GM23338 (cell line): Measurements from ENCODE around the gene ANKRD60. TPM values are rescaled to one million over a fixed set of nuclear protein-coding genes. Genes with fewer than 3 reads are reported as not detected.

Experiments
- ATAC-seq: fragments of 200-7000 bp; cut with Tn5 transposase; 3 replicates; pipeline ENCODE4 v1.9.1; 2020
- DNase-seq: peaks from one replicate; pipeline ENCODE4 v3.0.0-alpha.2; 2015; ENCODE audit warnings: low spot score
- H2AFZ ChIP-seq: fragments of 200-600 bp; sonication (generic); 2 replicates; pipeline ENCODE4 v1.8.0; 2016; ENCODE audit warnings: antibody characterized with exemption, mild to moderate bottlenecking, moderate library complexity
- H3F3A ChIP-seq: fragments of 200-600 bp; sonication (generic); replicated peaks from 2 replicates; pipeline ENCODE4 v1.8.0; 2017; ENCODE audit warnings: antibody characterized with exemption, mixed run types, low read depth
- H3K27ac ChIP-seq: fragments of 200-600 bp; sonication (generic); 2 replicates; pipeline ENCODE4 v1.6.1; 2016; ENCODE audit warnings: low read depth
- H3K27me3 ChIP-seq: fragments of 200-600 bp; sonication (generic); 2 replicates; pipeline ENCODE4 v1.8.0; 2016; ENCODE audit warnings: mild to moderate bottlenecking, mixed run types, moderate library complexity; ENCODE audit not compliant: insufficient read depth
- H3K36me3 ChIP-seq: fragments of 200-600 bp; sonication (generic); 2 replicates; pipeline ENCODE4 v1.8.0; 2016; ENCODE audit warnings: mild to moderate bottlenecking; ENCODE audit not compliant: insufficient read depth
- H3K4me1 ChIP-seq: fragments of 200-600 bp; sonication (generic); 2 replicates; pipeline ENCODE4 v1.8.0; 2016; ENCODE audit warnings: mild to moderate bottlenecking, moderate library complexity; ENCODE audit not compliant: insufficient read depth
- H3K4me2 ChIP-seq: fragments of 200-600 bp; sonication (generic); 2 replicates; pipeline ENCODE4 v1.7.1; 2017; ENCODE audit warnings: mixed run types
- H3K4me3 ChIP-seq: fragments of 200-600 bp; sonication (generic); 2 replicates; pipeline ENCODE4 v1.6.1; 2016; ENCODE audit warnings: mixed run types
- H3K79me2 ChIP-seq: fragments of 200-600 bp; sonication (generic); replicated peaks from 2 replicates; pipeline ENCODE4 v1.8.0; 2017; ENCODE audit warnings: mild to moderate bottlenecking; ENCODE audit not compliant: insufficient read depth
- H3K9me2 ChIP-seq: fragments of 200-600 bp; sonication (generic); 2 replicates; pipeline ENCODE4 v1.8.0; 2017; ENCODE audit not compliant: insufficient read depth
- H4K20me1 ChIP-seq: fragments of 200-600 bp; sonication (generic); replicated peaks from 2 replicates; pipeline ENCODE4 v1.8.0; 2017; ENCODE audit warnings: mild to moderate bottlenecking; ENCODE audit not compliant: insufficient read depth
- H3K27ac Mint-ChIP-seq: 2 replicates; pipeline ENCODE4 v1.8.0; 2020; ENCODE audit warnings: inconsistent platforms, mild to moderate bottlenecking, moderate library complexity, mixed read lengths
- H3K27me3 Mint-ChIP-seq: 3 replicates; pipeline ENCODE4 v1.8.0; 2022; ENCODE audit warnings: low read depth, mild to moderate bottlenecking, moderate library complexity, mixed read lengths, inconsistent platforms; ENCODE audit not compliant: insufficient read depth, poor library complexity
- H3K36me3 Mint-ChIP-seq: 3 replicates; pipeline ENCODE4 v1.8.0; 2021; ENCODE audit warnings: low read depth, mild to moderate bottlenecking, inconsistent platforms, moderate library complexity, mixed read lengths
- H3K4me1 Mint-ChIP-seq: 3 replicates; pipeline ENCODE4 v1.8.0; 2020; ENCODE audit warnings: mild to moderate bottlenecking, inconsistent platforms, mixed read lengths
- H3K4me3 Mint-ChIP-seq: 3 replicates; pipeline ENCODE4 v1.8.0; 2021; ENCODE audit warnings: moderate library complexity, mild to moderate bottlenecking, inconsistent platforms, mixed read lengths
- H3K9me3 Mint-ChIP-seq: 3 replicates; pipeline ENCODE4 v1.8.0; 2020; ENCODE audit warnings: moderate library complexity, mild to moderate bottlenecking, inconsistent platforms, mixed read lengths
- CREB1 ChIP-seq: fragments of 250-450 bp; sonication (Bioruptor Pico); IDR thresholded peaks from 2 replicates; pipeline ENCODE4 v1.5.0; 2020; ENCODE audit warnings: low read depth, mild to moderate bottlenecking, moderate library complexity
- EZH2phosphoT487 ChIP-seq: fragments of 200-600 bp; sonication (generic); IDR thresholded peaks from one replicate; pipeline ENCODE4 v1.8.1; 2018; ENCODE audit warnings: antibody characterized with exemption; ENCODE audit not compliant: unreplicated experiment
- JUNB ChIP-seq: IDR thresholded peaks from one replicate; pipeline ENCODE4 v1.6.1; 2016; ENCODE audit warnings: antibody characterized with exemption; ENCODE audit not compliant: unreplicated experiment
- NANOG ChIP-seq: IDR thresholded peaks from 2 replicates; pipeline ENCODE4 v1.6.1; 2016; ENCODE audit warnings: antibody characterized with exemption, borderline replicate concordance
- POLR2AphosphoS5 ChIP-seq: IDR thresholded peaks from 2 replicates; pipeline ENCODE4 v1.6.1; 2016; ENCODE audit warnings: antibody characterized with exemption, low read depth
- ZNF114 ChIP-seq: fragments of 250-450 bp; sonication (Bioruptor Pico); IDR thresholded peaks from 2 replicates; pipeline ENCODE4 v1.5.0; 2020; ENCODE audit warnings: mild to moderate bottlenecking, moderate library complexity
- ZNF331 ChIP-seq: fragments of 250-450 bp; sonication (Bioruptor Pico); IDR thresholded peaks from 2 replicates; pipeline ENCODE4 v1.5.0; 2020; ENCODE audit warnings: low read depth, mild to moderate bottlenecking, moderate library complexity
- polyA plus RNA-seq: library from polyadenylated mRNA; unstranded; fragments of >200 nt; fragmentation: Nextera tagmentation; extraction: Ambion mirVana; gene quantifications from 2 replicates; pipeline ENCODE4 v1.2.1, GENCODE V29; 2016
- total RNA-seq: library from RNA; depleted of rRNA; stranded (reverse); fragments of >200 nt; shearing (Covaris generic); gene quantifications from 2 replicates; pipeline ENCODE4 v1.2.3, GENCODE V29; 2014
- TF ChIP-seq, protein P1 (sequence below), 2 experiments: fragments of 200-600 bp in 1 of 2; sonication (generic) in 1 of 2; conservative IDR thresholded peaks; 2 replicates each; pipeline versions ENCODE4 v1.5.1 to v1.6.1; 2016 to 2017; ENCODE audit warnings: antibody characterized with exemption in 2 of 2, low read depth in 2 of 2, mild to moderate bottlenecking in 2 of 2, moderate library complexity in 1 of 2
- TF ChIP-seq, protein P2 (sequence below): IDR thresholded peaks from 2 replicates; pipeline ENCODE4 v1.6.1; 2016; ENCODE audit warnings: antibody characterized with exemption
- TF ChIP-seq, protein P3 (sequence below): IDR thresholded peaks from one replicate; pipeline ENCODE4 v1.6.1; 2018; ENCODE audit warnings: antibody characterized with exemption; ENCODE audit not compliant: unreplicated experiment

ANKRD60 gene
- total and polyA plus RNA-seq, 2 experiments from 2014 or later, result not detected

GRCh38 chr20:58229198-58229798, 845 bp upstream of the ANKRD60 start:
- H4K20me1 ChIP-seq, result no peaks in the 10 kb centered on the region
- ATAC-seq, result peak; percentile 78
- H3K27ac ChIP-seq, result peak overlapping the region; percentile 90
- Mint-ChIP-seq H3K36me3 (no peaks in the 10 kb centered on the region; the same call in 2 of the 3 replicates), H3K27ac (peak overlapping the region; percentile 94), H3K4me3 (peak overlapping the region; percentile 73), H3K4me1 (peaks cover 24% of the 10 kb centered on the region), H3K9me3 (peaks cover 9% of the 10 kb centered on the region; the same call in 1 of the 3 replicates), H3K27me3 (peaks cover 20% of the 10 kb centered on the region)
- DNase-seq, result peak; percentile 88
- peaks cover 16% of the 10 kb centered on the region for H3K27me3 ChIP-seq
- H3K4me2 ChIP-seq, result peak overlapping the region; percentile 79
- TF ChIP-seq, protein P1, sequence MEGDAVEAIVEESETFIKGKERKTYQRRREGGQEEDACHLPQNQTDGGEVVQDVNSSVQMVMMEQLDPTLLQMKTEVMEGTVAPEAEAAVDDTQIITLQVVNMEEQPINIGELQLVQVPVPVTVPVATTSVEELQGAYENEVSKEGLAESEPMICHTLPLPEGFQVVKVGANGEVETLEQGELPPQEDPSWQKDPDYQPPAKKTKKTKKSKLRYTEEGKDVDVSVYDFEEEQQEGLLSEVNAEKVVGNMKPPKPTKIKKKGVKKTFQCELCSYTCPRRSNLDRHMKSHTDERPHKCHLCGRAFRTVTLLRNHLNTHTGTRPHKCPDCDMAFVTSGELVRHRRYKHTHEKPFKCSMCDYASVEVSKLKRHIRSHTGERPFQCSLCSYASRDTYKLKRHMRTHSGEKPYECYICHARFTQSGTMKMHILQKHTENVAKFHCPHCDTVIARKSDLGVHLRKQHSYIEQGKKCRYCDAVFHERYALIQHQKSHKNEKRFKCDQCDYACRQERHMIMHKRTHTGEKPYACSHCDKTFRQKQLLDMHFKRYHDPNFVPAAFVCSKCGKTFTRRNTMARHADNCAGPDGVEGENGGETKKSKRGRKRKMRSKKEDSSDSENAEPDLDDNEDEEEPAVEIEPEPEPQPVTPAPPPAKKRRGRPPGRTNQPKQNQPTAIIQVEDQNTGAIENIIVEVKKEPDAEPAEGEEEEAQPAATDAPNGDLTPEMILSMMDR (conservative IDR thresholded peaks at IDR 0.05; ENCODE audit: low read depth in 2 of 2), result no peak
- TF ChIP-seq NANOG, result no peak; the same call in 1 of the 2 replicates
- TF ChIP-seq CREB1 (CRISPR knock-in tag), result 0 out of 2 replicates have a peak, but pooled peaks have one; percentile 18
- TF ChIP-seq, protein P2, sequence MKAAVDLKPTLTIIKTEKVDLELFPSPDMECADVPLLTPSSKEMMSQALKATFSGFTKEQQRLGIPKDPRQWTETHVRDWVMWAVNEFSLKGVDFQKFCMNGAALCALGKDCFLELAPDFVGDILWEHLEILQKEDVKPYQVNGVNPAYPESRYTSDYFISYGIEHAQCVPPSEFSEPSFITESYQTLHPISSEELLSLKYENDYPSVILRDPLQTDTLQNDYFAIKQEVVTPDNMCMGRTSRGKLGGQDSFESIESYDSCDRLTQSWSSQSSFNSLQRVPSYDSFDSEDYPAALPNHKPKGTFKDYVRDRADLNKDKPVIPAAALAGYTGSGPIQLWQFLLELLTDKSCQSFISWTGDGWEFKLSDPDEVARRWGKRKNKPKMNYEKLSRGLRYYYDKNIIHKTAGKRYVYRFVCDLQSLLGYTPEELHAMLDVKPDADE, result peak; percentile 63
- TF ChIP-seq POLR2AphosphoS5, result peak; percentile 59
- no peaks in the 10 kb centered on the region for H3K79me2 ChIP-seq
- peaks cover 6% of the 10 kb centered on the region for H3K4me1 ChIP-seq
- no peaks in the 10 kb centered on the region for H3F3A ChIP-seq
- H2AFZ ChIP-seq, result no peak overlapping the region
- peaks cover 8% of the 10 kb centered on the region for H3K9me2 ChIP-seq
- H3K4me3 ChIP-seq, result peak overlapping the region; percentile 54
- no peaks in the 10 kb centered on the region for H3K36me3 ChIP-seq

GRCh38 chr20:58228103-58228483, 360 bp downstream of the ANKRD60 start:
- Histone ChIP-seq H3K4me3 (peak overlapping the region; percentile 54), H2AFZ (peak overlapping the region; percentile 75), H3F3A (no peaks in the 10 kb centered on the region), H3K36me3 (no peaks in the 10 kb centered on the region), H3K4me1 (peaks cover 6% of the 10 kb centered on the region), H3K27me3 (peaks cover 16% of the 10 kb centered on the region), H4K20me1 (no peaks in the 10 kb centered on the region), H3K4me2 (peak overlapping the region; percentile 79), H3K9me2 (peaks cover 8% of the 10 kb centered on the region), H3K79me2 (no peaks in the 10 kb centered on the region), H3K27ac (no peak overlapping the region)
- ATAC-seq (peak; percentile 13; the same call in 2 of the 3 replicates), DNase-seq (peak; percentile 36)
- peak overlapping the region; percentile 74 for H3K4me3 Mint-ChIP-seq
- H3K9me3 Mint-ChIP-seq, result peaks cover 9% of the 10 kb centered on the region; the same call in 1 of the 3 replicates
- H3K27me3 Mint-ChIP-seq, result peaks cover 20% of the 10 kb centered on the region
- H3K4me1 Mint-ChIP-seq, result peaks cover 21% of the 10 kb centered on the region
- no peaks in the 10 kb centered on the region; the same call in 2 of the 3 replicates for H3K36me3 Mint-ChIP-seq
- TF ChIP-seq POLR2AphosphoS5, result no peak
- no peak for TF ChIP-seq ZNF114 (CRISPR knock-in tag)
- TF ChIP-seq CREB1 (CRISPR knock-in tag), result no peak
- TF ChIP-seq, protein P3, sequence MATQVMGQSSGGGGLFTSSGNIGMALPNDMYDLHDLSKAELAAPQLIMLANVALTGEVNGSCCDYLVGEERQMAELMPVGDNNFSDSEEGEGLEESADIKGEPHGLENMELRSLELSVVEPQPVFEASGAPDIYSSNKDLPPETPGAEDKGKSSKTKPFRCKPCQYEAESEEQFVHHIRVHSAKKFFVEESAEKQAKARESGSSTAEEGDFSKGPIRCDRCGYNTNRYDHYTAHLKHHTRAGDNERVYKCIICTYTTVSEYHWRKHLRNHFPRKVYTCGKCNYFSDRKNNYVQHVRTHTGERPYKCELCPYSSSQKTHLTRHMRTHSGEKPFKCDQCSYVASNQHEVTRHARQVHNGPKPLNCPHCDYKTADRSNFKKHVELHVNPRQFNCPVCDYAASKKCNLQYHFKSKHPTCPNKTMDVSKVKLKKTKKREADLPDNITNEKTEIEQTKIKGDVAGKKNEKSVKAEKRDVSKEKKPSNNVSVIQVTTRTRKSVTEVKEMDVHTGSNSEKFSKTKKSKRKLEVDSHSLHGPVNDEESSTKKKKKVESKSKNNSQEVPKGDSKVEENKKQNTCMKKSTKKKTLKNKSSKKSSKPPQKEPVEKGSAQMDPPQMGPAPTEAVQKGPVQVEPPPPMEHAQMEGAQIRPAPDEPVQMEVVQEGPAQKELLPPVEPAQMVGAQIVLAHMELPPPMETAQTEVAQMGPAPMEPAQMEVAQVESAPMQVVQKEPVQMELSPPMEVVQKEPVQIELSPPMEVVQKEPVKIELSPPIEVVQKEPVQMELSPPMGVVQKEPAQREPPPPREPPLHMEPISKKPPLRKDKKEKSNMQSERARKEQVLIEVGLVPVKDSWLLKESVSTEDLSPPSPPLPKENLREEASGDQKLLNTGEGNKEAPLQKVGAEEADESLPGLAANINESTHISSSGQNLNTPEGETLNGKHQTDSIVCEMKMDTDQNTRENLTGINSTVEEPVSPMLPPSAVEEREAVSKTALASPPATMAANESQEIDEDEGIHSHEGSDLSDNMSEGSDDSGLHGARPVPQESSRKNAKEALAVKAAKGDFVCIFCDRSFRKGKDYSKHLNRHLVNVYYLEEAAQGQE, result no peak
- no peak for TF ChIP-seq EZH2phosphoT487
- TF ChIP-seq JUNB, result no peak
- TF ChIP-seq, protein P1 (conservative IDR thresholded peaks at IDR 0.05; ENCODE audit: low read depth in 2 of 2), result no peak
- TF ChIP-seq NANOG, result no peak
- TF ChIP-seq, protein P2, result no peak
- TF ChIP-seq ZNF331, result no peak
- H3K27ac Mint-ChIP-seq, result no peak overlapping the region
